Measurements from ENCODE around the gene GPR27. TPM values are rescaled to one million over a fixed set of nuclear protein-coding genes. Genes with fewer than 3 reads are reported as not detected.

The GPR27 gene
- total RNA-seq, 1 experiment from 2014 or later, result 0.07 TPM

DNA sequence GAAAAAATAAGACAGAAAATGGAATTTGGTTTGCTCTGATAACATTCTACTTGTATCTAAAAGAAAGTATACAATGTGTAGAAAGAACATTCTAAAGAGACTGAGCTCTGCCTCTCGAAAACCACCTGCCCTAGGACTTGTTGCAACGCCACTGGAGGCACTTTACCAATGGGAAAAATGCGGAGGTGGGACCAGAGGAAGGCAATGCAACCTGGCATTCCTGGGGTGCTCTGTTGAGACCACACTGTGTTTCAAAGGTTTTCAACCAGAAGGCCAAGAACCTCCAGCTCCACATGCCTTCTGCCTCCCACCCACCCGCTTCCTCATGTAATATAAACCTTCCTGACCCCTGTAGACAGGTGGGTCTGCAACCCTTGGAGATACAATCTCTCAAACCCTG is 26.8 kb downstream of the GPR27 start:
- H3K4me3 ChIP-seq (ENCODE audit: low read length), result no peak overlapping the region
- ATAC-seq (no peak), DNase-seq (no peak)
- no peak overlapping the region for H2AFZ ChIP-seq (ENCODE audit: low read length)
- CTCF ChIA-PET, result no interaction called here
- peaks cover 84% of the 10 kb centered on the region for H3K27me3 ChIP-seq (ENCODE audit: low read length)
- POLR2A ChIA-PET (ENCODE audit: unreplicated experiment), result no interaction called here
- TF ChIP-seq, protein P1, sequence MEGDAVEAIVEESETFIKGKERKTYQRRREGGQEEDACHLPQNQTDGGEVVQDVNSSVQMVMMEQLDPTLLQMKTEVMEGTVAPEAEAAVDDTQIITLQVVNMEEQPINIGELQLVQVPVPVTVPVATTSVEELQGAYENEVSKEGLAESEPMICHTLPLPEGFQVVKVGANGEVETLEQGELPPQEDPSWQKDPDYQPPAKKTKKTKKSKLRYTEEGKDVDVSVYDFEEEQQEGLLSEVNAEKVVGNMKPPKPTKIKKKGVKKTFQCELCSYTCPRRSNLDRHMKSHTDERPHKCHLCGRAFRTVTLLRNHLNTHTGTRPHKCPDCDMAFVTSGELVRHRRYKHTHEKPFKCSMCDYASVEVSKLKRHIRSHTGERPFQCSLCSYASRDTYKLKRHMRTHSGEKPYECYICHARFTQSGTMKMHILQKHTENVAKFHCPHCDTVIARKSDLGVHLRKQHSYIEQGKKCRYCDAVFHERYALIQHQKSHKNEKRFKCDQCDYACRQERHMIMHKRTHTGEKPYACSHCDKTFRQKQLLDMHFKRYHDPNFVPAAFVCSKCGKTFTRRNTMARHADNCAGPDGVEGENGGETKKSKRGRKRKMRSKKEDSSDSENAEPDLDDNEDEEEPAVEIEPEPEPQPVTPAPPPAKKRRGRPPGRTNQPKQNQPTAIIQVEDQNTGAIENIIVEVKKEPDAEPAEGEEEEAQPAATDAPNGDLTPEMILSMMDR (conservative IDR thresholded peaks at IDR 0.05; ENCODE audit: low read depth, low read length), result no peak
- TF ChIP-seq EZH2 (IDR thresholded peaks at IDR 0.05; ENCODE audit: low read length, unreplicated experiment) (no peak), EZH2phosphoT487 (IDR thresholded peaks at IDR 0.05; ENCODE audit: borderline replicate concordance, low read length) (no peak)
- no peak overlapping the region for H3K27ac ChIP-seq (ENCODE audit: low read length)
- H3F3A ChIP-seq (ENCODE audit: low read length, unreplicated experiment), result no peaks in the 10 kb centered on the region
- intact Hi-C loops (cut with micrococcal nuclease), result no loop called here
- H3K4me2 ChIP-seq (ENCODE audit: low read length), result no peak overlapping the region
- no peaks in the 10 kb centered on the region for H3K79me2 ChIP-seq (ENCODE audit: low read length)
- H3K9ac ChIP-seq (ENCODE audit: low read length), result no peak overlapping the region
- no peaks in the 10 kb centered on the region for H3K9me3 ChIP-seq (ENCODE audit: low read length)
- no TSS peak for BruUV-seq (replicated peaks)
- H4K20me1 ChIP-seq (ENCODE audit: low read length), result no peaks in the 10 kb centered on the region
- no peaks in the 10 kb centered on the region for H3K9me2 ChIP-seq (replicated peaks; ENCODE audit: low read length)
- no peaks in the 10 kb centered on the region for H3K36me3 ChIP-seq (ENCODE audit: low read depth, low read length)
- no peaks in the 10 kb centered on the region for H3K4me1 ChIP-seq (ENCODE audit: insufficient read depth, low read length)

DNA sequence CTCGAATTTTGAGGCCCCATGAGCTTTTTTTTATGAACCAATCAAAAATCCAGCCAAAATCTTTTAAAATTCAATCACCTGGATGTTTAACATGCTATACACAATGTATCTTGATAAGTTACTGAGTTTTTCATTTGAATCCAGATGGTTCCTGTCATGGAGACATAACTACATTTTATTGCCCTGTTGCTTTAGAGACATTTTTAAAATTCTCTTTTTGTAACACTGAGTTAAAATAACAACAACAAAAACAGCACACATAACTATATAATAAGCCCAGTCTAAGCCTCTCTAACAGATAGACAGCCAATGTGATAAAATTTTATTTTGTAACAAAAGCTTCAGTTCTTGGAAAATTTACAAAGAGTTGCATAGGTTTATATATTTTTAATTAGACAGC is 29.5 kb downstream of the GPR27 start:
- Histone ChIP-seq H3K9me2 (replicated peaks; ENCODE audit: low read length) (no peaks in the 10 kb centered on the region), H3K79me2 (ENCODE audit: low read length) (no peaks in the 10 kb centered on the region), H3K4me1 (ENCODE audit: insufficient read depth, low read length) (no peaks in the 10 kb centered on the region), H3K27me3 (ENCODE audit: low read length) (peaks cover 87% of the 10 kb centered on the region), H3K4me3 (ENCODE audit: low read length) (no peak overlapping the region), H3K27ac (ENCODE audit: low read length) (no peak overlapping the region), H3K9ac (ENCODE audit: low read length) (no peak overlapping the region), H2AFZ (ENCODE audit: low read length) (no peak overlapping the region), H3K4me2 (ENCODE audit: low read length) (no peak overlapping the region), H3F3A (ENCODE audit: low read length, unreplicated experiment) (no peaks in the 10 kb centered on the region), H4K20me1 (ENCODE audit: low read length) (no peaks in the 10 kb centered on the region), H3K9me3 (ENCODE audit: low read length) (no peaks in the 10 kb centered on the region), H3K36me3 (ENCODE audit: low read depth, low read length) (no peaks in the 10 kb centered on the region)
- DNase-seq (no peak), ATAC-seq (no peak)
- ChIA-PET CTCF (no interaction called here), POLR2A (ENCODE audit: unreplicated experiment) (no interaction called here)
- BruUV-seq (replicated peaks), result no TSS peak
- intact Hi-C loops (cut with micrococcal nuclease), result no loop called here
- no peak for TF ChIP-seq EZH2phosphoT487 (IDR thresholded peaks at IDR 0.05; ENCODE audit: borderline replicate concordance, low read length)
- TF ChIP-seq, protein P1 (conservative IDR thresholded peaks at IDR 0.05; ENCODE audit: low read depth, low read length), result no peak
- no peak for TF ChIP-seq EZH2 (IDR thresholded peaks at IDR 0.05; ENCODE audit: low read length, unreplicated experiment)

DNA sequence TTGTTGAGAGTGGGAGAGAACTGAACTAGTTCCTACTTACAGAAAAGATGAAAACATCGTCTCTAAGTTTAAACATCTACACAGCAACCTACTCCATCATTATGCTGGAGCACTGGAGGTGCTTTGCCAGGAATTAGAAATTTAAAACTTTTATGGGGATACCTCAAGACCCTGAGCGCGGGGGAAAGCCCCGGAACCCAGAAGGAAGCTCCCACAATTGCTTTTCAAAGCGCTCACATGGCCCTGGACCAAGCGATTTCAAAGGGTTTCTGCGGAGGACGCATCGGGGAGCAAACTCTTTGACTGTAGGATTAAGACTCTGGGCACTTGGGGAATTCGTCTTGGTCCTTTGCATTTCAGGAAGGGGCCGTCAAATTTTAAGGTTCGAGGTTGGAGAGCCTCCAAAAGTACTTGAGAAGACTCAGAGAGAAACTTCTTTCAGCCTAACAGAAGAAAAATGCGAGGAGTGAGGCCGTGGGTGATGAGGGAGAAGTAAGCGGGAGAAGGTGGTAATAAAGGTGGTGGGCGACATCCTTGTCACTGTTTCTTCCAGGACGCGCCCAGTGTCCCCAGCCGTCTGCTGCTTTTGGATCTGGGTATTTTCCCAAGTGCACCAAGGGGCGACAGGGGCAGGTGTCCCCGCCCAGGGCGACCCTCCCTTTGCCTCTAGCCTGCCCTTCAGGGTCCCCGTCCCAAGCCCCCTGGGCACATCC is 30.7 kb downstream of the GPR27 start:
- POLR2A ChIA-PET (ENCODE audit: unreplicated experiment), result no interaction called here
- H3K4me2 ChIP-seq (ENCODE audit: low read length), result no peak overlapping the region

More for the DNA sequence above, 30.7 kb downstream of the GPR27 start:
- Histone ChIP-seq H3K9ac (ENCODE audit: low read length) (no peak overlapping the region), H3K9me2 (replicated peaks; ENCODE audit: low read length) (no peaks in the 10 kb centered on the region), H3K27ac (ENCODE audit: low read length) (no peak overlapping the region), H3K36me3 (ENCODE audit: low read depth, low read length) (no peaks in the 10 kb centered on the region), H3F3A (ENCODE audit: low read length, unreplicated experiment) (no peaks in the 10 kb centered on the region), H3K9me3 (ENCODE audit: low read length) (no peaks in the 10 kb centered on the region), H3K27me3 (ENCODE audit: low read length) (peaks cover 75% of the 10 kb centered on the region), H3K4me1 (ENCODE audit: insufficient read depth, low read length) (no peaks in the 10 kb centered on the region), H3K79me2 (ENCODE audit: low read length) (no peaks in the 10 kb centered on the region), H2AFZ (ENCODE audit: low read length) (no peak overlapping the region), H4K20me1 (ENCODE audit: low read length) (no peaks in the 10 kb centered on the region), H3K4me3 (ENCODE audit: low read length) (no peak overlapping the region)
- intact Hi-C loops (cut with micrococcal nuclease), result no loop called here
- no TSS peak for BruUV-seq (replicated peaks)
- CTCF ChIA-PET, result no interaction called here
- DNase-seq (no peak), ATAC-seq (no peak)
- TF ChIP-seq EZH2phosphoT487 (IDR thresholded peaks at IDR 0.05; ENCODE audit: borderline replicate concordance, low read length), result no peak
- no peak for TF ChIP-seq EZH2 (IDR thresholded peaks at IDR 0.05; ENCODE audit: low read length, unreplicated experiment)
- TF ChIP-seq, protein P1 (conservative IDR thresholded peaks at IDR 0.05; ENCODE audit: low read depth, low read length), result no peak

Measured in PC-3 (cell line).